ENCODE results near the gene GCG.

The GCG gene

DNA sequence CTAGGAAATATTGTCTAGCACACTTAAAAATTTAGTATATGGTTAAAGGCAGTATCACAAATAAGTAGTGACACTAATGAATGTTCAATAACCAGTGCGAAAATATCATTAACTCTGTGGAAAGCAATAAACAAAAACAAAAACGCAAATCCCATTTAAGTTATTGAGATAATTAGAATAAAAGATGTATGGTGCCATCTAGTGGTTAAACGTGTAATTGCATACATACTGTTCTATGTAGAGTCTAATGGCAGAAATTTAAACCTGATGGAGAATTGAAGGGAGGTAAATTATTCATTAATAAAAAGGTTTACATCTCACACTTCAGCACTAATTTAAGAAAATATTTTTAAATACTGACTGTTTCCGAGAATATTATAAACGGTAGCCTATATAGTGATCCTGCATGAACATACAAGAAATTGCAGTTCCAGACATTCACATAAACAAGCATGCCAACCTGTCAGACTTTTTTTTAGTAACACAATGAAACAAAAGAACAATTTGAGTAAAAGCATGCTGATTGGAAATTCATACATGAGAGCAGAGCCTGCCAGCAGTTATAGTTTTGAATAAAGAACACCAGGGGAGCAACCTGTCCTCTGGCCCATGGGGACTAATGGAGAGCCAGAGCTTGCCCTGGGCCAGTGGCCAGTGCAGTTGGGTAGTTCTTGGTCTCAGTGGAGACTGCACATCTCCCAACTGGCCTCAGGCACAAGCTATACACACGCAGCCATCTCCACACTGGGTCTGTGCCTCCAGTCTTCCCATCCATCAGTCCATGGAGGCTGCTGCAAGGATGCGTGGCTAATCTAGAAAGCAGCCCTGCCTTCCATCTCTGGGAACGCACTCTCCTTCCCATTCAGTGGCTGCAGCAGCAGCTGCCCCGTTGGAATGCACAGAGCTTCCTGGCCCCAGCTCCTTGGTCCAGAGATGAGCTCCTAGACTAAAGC, 28.0 kb downstream of the GCG start:
- TF ChIP-seq BHLHE40 (IDR thresholded peaks at IDR 0.05; ENCODE audit: borderline replicate concordance) (no peak), FOXA1 (IDR thresholded peaks at IDR 0.05) (no peak), TARDBP (IDR thresholded peaks at IDR 0.05) (no peak), ARNT (IDR thresholded peaks at IDR 0.05) (no peak), HDGF (IDR thresholded peaks at IDR 0.05; ENCODE audit: borderline replicate concordance) (no peak), CTBP1 (IDR thresholded peaks at IDR 0.05; ENCODE audit: borderline replicate concordance) (no peak), ELF4 (IDR thresholded peaks at IDR 0.05) (no peak), FOXM1 (IDR thresholded peaks at IDR 0.05; ENCODE audit: borderline replicate concordance) (no peak), LEF1 (IDR thresholded peaks at IDR 0.05; ENCODE audit: borderline replicate concordance) (no peak), ZNF384 (IDR thresholded peaks at IDR 0.05) (no peak), NFRKB (IDR thresholded peaks at IDR 0.05) (no peak), FOXK2 (IDR thresholded peaks at IDR 0.05) (no peak), SUZ12 (IDR thresholded peaks at IDR 0.05) (no peak), L3MBTL2 (conservative IDR thresholded peaks at IDR 0.05) (no peak)
- TF ChIP-seq, protein P1, sequence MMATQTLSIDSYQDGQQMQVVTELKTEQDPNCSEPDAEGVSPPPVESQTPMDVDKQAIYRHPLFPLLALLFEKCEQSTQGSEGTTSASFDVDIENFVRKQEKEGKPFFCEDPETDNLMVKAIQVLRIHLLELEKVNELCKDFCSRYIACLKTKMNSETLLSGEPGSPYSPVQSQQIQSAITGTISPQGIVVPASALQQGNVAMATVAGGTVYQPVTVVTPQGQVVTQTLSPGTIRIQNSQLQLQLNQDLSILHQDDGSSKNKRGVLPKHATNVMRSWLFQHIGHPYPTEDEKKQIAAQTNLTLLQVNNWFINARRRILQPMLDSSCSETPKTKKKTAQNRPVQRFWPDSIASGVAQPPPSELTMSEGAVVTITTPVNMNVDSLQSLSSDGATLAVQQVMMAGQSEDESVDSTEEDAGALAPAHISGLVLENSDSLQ (IDR thresholded peaks at IDR 0.05): no peak
- peak; percentile 14 for DNase-seq (ENCODE audit: extremely low spot score)
- ChIA-PET CTCF (no interaction called here), POLR2A (no interaction called here)

DNA sequence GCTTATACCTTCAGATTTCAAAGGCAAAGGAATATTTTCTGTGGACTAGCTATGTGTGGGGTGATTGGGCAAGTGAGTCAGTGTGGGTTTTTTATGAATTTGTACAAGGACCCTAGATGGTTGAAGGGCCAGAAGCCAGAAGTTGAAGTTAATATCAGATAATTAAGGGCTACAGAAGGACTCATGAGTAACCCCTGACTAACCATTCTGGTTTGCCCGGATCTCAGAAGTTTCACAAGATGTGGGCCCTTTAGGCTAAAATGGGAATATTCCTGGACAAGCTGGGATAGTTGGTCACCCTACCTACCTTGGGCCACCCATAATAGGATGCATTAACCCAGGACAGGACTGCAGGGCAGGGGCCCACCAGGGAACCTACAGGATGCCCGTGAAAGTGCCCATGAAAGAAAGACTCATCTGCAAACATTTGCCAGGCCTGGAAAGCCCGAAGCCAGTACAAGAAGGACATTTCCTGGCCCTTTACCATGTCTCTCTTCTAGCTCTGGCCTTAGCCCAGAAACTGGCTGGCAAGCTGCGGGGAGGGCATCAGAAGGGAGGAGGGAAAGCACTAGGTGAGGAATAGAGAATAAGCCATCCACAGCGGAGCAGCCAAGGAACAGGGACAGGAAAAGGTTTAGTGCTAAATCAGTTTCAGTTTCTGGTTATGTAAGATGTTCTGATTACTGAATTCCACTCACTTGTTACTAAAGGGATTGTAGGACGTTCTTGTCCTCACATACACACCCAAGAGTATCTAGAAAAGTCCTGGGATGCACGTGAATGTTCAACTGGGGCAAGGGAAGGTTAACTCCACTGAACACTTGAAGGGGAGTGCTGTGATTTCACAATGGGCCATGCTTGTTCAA, 33.6 kb downstream of the GCG start:
- no peak for DNase-seq (ENCODE audit: extremely low spot score)
- ChIA-PET CTCF (no interaction called here), POLR2A (no interaction called here)
- TF ChIP-seq L3MBTL2 (conservative IDR thresholded peaks at IDR 0.05): no peak
- no peak for TF ChIP-seq ELF4 (IDR thresholded peaks at IDR 0.05)
- TF ChIP-seq ARNT (IDR thresholded peaks at IDR 0.05): no peak
- no peak for TF ChIP-seq TARDBP (IDR thresholded peaks at IDR 0.05)
- TF ChIP-seq, protein P1 (IDR thresholded peaks at IDR 0.05): no peak
- TF ChIP-seq FOXM1 (IDR thresholded peaks at IDR 0.05; ENCODE audit: borderline replicate concordance): no peak
- no peak for TF ChIP-seq BHLHE40 (IDR thresholded peaks at IDR 0.05; ENCODE audit: borderline replicate concordance)
- no peak for TF ChIP-seq NFRKB (IDR thresholded peaks at IDR 0.05)

DNA sequence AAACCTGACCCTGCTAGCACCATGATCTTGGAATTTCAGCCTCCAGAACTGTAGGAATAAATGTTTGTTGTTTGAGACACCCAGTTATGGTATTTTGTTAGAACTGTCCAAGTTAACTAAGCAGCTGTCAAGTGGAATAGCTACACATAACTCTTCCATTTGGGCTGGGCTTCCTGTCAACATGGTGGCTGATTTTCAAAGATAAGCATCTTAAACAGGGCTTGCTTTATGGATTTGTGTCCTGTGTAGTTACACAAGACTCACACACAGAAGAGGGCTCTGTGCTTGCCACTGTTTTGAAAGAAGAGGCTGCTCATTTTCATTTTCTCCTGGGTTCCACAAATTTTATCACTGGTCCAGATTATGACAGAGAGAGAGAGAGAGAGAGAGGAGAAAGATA, 35.7 kb downstream of the GCG start:
- TF ChIP-seq ELF4 (IDR thresholded peaks at IDR 0.05): no peak
- TF ChIP-seq NFRKB (IDR thresholded peaks at IDR 0.05): no peak
- no peak for TF ChIP-seq LEF1 (IDR thresholded peaks at IDR 0.05; ENCODE audit: borderline replicate concordance)
- ChIA-PET POLR2A (no interaction called here), CTCF (no interaction called here)
- no peak for DNase-seq (ENCODE audit: extremely low spot score)

DNA sequence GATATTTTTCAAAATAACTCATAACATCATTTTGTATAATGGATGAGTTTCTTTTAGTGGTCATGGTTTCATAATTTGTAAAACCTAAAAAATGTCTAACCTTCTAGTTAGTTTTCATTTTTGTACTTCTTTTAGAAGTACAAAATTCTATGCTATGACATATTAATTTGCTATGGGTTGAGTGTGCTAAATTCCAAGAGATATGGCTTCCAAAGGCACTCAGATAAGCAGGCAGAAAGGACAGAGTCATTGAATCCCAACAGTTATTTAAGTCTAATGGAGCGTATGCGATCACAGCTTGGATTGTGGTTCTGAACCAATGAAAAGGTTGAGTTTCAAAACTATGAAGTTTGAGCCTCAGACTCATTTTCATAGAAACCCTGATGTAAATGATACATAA, 37.0 kb downstream of the GCG start:
- TF ChIP-seq FOXK2 (IDR thresholded peaks at IDR 0.05): no peak
- TF ChIP-seq SUZ12 (IDR thresholded peaks at IDR 0.05): no peak
- TF ChIP-seq SP1 (IDR thresholded peaks at IDR 0.05): no peak
- no peak for TF ChIP-seq LEF1 (IDR thresholded peaks at IDR 0.05; ENCODE audit: borderline replicate concordance)
- TF ChIP-seq HDGF (IDR thresholded peaks at IDR 0.05; ENCODE audit: borderline replicate concordance): no peak
- TF ChIP-seq ELF4 (IDR thresholded peaks at IDR 0.05): no peak
- TF ChIP-seq TARDBP (IDR thresholded peaks at IDR 0.05): no peak
- TF ChIP-seq FOXM1 (IDR thresholded peaks at IDR 0.05; ENCODE audit: borderline replicate concordance): no peak
- ChIA-PET CTCF (no interaction called here), POLR2A (no interaction called here)
- no peak for DNase-seq (ENCODE audit: extremely low spot score)

DNA sequence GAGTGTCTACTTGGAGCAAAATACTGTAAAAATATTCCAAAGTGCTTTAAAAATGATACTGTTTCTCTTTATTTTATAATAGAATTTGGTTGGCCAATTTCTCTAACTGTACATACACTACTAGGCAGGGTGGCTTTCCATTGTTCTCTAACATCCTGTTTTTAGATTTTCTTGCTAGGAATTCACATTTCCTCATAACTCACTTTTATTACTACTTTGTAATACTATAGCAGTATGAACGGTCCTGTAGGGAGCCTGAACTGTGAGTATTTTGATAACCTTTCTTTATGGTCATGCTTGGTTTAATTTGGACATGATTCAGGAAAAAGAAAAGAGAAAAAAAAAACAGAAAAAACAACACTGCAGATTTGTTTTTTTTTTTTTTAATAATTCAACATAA, 37.8 kb downstream of the GCG start:
- ChIA-PET POLR2A (no interaction called here), CTCF (no interaction called here)
- DNase-seq (ENCODE audit: extremely low spot score): no peak
- no peak for TF ChIP-seq ARNT (IDR thresholded peaks at IDR 0.05)
- no peak for TF ChIP-seq L3MBTL2 (conservative IDR thresholded peaks at IDR 0.05)
- TF ChIP-seq SUZ12 (IDR thresholded peaks at IDR 0.05): no peak
- no peak for TF ChIP-seq FOXM1 (IDR thresholded peaks at IDR 0.05; ENCODE audit: borderline replicate concordance)
- no peak for TF ChIP-seq CTBP1 (IDR thresholded peaks at IDR 0.05; ENCODE audit: borderline replicate concordance)
- TF ChIP-seq, protein P1 (IDR thresholded peaks at IDR 0.05): no peak
- TF ChIP-seq SP1 (IDR thresholded peaks at IDR 0.05): no peak
- TF ChIP-seq FOXK2 (IDR thresholded peaks at IDR 0.05): no peak
- TF ChIP-seq ZNF384 (IDR thresholded peaks at IDR 0.05): no peak

DNA sequence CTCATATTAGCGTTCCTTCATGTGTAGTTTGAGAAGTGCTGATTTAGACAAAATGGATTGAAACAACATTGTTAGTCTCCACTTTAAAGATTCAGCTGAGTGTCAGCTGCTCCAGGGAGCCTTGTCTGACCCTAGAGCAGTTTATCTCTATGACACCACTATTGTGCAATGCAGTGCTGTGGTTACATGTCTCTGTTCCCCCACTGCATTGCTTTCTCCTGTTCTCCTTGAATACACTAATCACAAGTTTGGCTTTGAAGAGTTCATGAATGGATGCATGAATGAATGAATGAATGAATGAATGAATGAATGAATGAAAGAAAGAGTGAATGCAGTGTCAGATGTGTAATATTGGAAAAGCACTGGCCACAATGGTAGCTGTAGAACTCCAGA, 38.3 kb downstream of the GCG start:
- POLR2A ChIA-PET: no interaction called here
- DNase-seq (ENCODE audit: extremely low spot score): no peak

More for the DNA sequence above, 38.3 kb downstream of the GCG start:
- CTCF ChIA-PET: no interaction called here
- TF ChIP-seq LEF1 (IDR thresholded peaks at IDR 0.05; ENCODE audit: borderline replicate concordance) (no peak), BHLHE40 (IDR thresholded peaks at IDR 0.05; ENCODE audit: borderline replicate concordance) (no peak), HDGF (IDR thresholded peaks at IDR 0.05; ENCODE audit: borderline replicate concordance) (no peak), CTBP1 (IDR thresholded peaks at IDR 0.05; ENCODE audit: borderline replicate concordance) (no peak), TARDBP (IDR thresholded peaks at IDR 0.05) (no peak)

Data from HEK293T (cell line).